ENCODE measurements around the gene FRMD6.

Gene FRMD6

GRCh38 chr14:51651388-51652167 is at the start of gene FRMD6:
FRMD6 (plus strand) TSS chr14:51651910; CDS start chr14:51689837, 37,927 bp downstream.
- peak; percentile 92 for DNase-seq (ENCODE audit: low spot score)

GRCh38 chr14:51602310-51602709 is 49.4 kb upstream of the FRMD6 start:
- DNase-seq (ENCODE audit: low spot score): no peak

GRCh38 chr14:51603495-51603894 is 48.2 kb upstream of the FRMD6 start:
- DNase-seq (ENCODE audit: low spot score): no peak

GRCh38 chr14:51604073-51604472 is 47.6 kb upstream of the FRMD6 start:
- no peak for DNase-seq (ENCODE audit: low spot score)

- DNase-seq (ENCODE audit: low spot score): no peak
These were observed 46.1 kb upstream of the FRMD6 start for GRCh38 chr14:51605575-51605974.

- DNase-seq (ENCODE audit: low spot score): no peak
These were observed 44.0 kb upstream of the FRMD6 start for GRCh38 chr14:51607711-51608110.

GRCh38 chr14:51609251-51609954 is 42.3 kb upstream of the FRMD6 start:
- DNase-seq (ENCODE audit: low spot score): no peak

- DNase-seq (ENCODE audit: low spot score): no peak
These were observed 41.8 kb upstream of the FRMD6 start for GRCh38 chr14:51609955-51610283.

- no peak for DNase-seq (ENCODE audit: low spot score)
These were observed 40.9 kb upstream of the FRMD6 start for GRCh38 chr14:51610771-51611170.

- DNase-seq (ENCODE audit: low spot score): no peak
These were observed 39.3 kb upstream of the FRMD6 start for GRCh38 chr14:51612449-51612848.

GRCh38 chr14:51613416-51613815 is 38.3 kb upstream of the FRMD6 start:
- DNase-seq (ENCODE audit: low spot score): no peak

- DNase-seq (ENCODE audit: low spot score): no peak
These were observed 37.0 kb upstream of the FRMD6 start for GRCh38 chr14:51614707-51615106.

GRCh38 chr14:51616256-51616655 is 35.5 kb upstream of the FRMD6 start:
- no peak for DNase-seq (ENCODE audit: low spot score)

- DNase-seq (ENCODE audit: low spot score): no peak
These were observed 34.8 kb upstream of the FRMD6 start for GRCh38 chr14:51616724-51617409.

GRCh38 chr14:51619561-51619960 is 32.1 kb upstream of the FRMD6 start:
- no peak for DNase-seq (ENCODE audit: low spot score)

- no peak for DNase-seq (ENCODE audit: low spot score)
These were observed 31.7 kb upstream of the FRMD6 start for GRCh38 chr14:51620056-51620455.

GRCh38 chr14:51621654-51622053 is 30.1 kb upstream of the FRMD6 start:
- DNase-seq (ENCODE audit: low spot score): no peak

GRCh38 chr14:51622376-51622775 is 29.3 kb upstream of the FRMD6 start:
- DNase-seq (ENCODE audit: low spot score): no peak

GRCh38 chr14:51624955-51625569 is 26.6 kb upstream of the FRMD6 start:
- no peak for DNase-seq (ENCODE audit: low spot score)

- DNase-seq (ENCODE audit: low spot score): no peak
These were observed 25.5 kb upstream of the FRMD6 start for GRCh38 chr14:51626185-51626584.

- DNase-seq (ENCODE audit: low spot score): no peak
These were observed 24.9 kb upstream of the FRMD6 start for GRCh38 chr14:51626788-51627187.

- no peak for DNase-seq (ENCODE audit: low spot score)
These were observed 24.4 kb upstream of the FRMD6 start for GRCh38 chr14:51627313-51627712.

GRCh38 chr14:51628238-51628637 is 23.5 kb upstream of the FRMD6 start:
- no peak for DNase-seq (ENCODE audit: low spot score)

All from iPS-NIHi11 (cell line).